CD1c-positive myeloid dendritic cell (primary cell): Measurements from ENCODE around the gene ADGRL1.
"Not testable (repeated sequence)": the region's sequence is repeated elsewhere in the genome, so short reads cannot be mapped to it uniquely, and the experiment has no call there.

Source experiments
- DNase-seq: peaks from one replicate; pipeline ENCODE4 v3.0.0-alpha.2; 2016; ENCODE audit errors: extremely low spot score

ADGRL1 gene

DNA sequence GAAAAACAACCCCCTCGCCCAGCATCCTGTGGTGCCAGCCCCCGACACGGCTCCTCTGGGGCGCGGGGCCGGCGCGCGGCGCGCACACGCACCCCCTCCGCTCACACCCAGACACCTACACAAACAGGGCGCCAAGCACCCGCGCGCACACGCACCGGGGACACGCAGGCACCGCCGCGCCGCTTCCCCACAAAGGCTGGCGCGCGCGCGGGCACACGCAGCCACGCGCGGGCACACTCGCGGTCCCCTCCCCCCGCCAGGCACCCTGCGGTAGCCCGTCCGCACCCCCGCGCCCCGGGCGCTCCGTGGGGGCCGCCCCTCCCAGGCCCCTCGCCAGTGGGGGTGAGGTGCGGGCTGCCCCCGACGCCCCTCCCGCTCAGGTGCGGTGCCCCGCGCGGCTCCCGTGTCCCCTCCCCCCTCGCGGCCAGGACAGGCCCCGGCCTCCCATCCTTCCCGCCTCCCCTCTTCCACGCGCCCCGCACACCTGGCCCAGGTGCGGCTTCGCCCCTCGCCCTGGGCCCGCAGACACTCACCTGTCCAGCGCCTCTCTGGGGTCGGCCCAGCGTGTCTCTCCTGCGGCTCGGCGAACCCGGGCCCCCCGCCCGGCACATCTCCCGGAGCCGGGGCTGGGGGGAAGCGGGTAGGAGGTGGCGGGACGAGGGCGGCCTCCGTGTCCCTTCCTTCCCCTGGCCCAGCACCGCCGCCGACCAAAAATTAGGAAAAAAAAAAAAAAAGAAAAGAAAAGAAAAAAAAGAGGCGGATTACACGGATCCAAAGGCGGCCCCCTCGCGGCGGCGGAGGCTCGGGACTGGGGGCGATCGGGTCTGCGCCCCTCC lies at the start of gene ADGRL1:
Gene ADGRL1 (minus strand): TSS at position 718 of the 836 bp plus-strand sequence. CDS start 22,567 bp downstream, outside the sequence.
- DNase-seq = peak; percentile 21

DNA sequence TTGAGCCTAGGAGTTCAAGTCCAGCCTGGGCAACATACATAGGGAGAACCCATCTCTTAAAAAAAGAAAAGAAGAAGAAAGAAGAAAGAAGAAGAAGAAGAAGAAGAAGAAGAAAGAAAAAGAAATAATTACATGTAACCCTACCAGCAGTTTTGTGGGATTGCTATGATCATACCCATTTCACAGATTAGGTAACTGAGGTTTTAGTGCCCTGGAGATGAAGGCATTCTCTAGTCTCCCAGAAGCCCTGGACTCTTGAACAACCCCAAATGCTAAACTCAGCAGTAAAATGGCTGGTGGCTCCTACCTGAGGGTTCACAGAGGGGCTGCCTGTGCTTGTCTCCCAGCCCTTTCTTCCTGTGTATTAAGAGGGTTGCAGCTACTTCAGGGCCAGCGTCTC lies 49.3 kb upstream of the ADGRL1 start:
- not testable (repeated sequence) for DNase-seq

DNA sequence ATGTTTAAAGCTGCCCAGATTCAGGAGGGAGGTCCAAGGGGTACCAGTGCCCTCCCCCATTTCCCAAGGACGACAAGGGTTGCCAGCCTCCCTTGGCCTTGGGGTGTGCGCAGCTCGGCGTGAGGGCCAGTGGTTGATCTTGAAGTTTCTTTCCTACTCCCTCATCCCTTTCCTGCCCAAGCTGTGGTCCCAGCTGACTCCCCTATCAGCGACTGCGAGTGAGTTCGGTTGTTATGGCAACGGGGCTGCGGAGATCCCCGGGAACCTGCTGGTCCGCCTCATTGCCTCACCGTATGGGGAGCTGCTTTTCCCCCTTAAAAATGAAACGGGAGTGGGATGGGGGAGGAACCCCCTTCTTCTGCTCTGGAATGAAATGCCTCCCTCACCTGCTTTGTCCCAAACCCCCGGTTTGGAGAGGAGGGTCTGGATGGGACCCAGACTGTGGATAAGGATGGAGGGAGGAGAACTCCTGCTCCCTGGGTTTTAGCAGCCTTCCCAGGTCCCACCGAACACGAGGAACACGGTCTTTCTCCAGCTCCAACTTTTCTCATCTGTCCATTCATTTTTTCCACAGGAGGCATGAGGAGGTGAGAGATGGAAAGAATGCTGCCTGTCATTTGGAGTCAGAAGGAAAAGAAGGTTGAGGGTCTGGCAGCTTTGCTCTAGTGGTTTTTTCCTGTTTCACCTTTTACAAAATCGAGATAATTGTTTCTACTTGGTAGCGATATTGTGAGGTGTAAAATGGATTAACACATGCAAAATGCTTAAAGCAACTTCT lies 48.0 kb upstream of the ADGRL1 start:
- not testable (repeated sequence) for DNase-seq

DNA sequence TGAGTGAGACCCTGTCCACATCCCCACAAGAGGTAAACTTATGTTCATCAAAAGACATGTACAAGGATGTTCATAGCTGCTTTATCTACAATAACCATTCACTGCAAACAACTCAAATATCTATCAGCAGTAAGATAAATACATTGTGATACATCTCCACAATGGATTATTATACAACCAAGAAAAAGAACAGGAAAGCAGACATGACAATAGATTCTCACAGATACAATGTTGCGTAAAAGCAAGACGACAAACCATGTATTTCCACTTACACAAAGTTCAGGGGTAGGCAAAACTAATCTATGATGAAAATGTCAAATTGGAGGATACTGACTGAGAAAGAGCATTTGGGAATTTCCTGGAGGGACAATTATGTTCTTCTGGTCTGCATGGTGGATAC lies 46.2 kb upstream of the ADGRL1 start:
- not testable (repeated sequence) for DNase-seq

DNA sequence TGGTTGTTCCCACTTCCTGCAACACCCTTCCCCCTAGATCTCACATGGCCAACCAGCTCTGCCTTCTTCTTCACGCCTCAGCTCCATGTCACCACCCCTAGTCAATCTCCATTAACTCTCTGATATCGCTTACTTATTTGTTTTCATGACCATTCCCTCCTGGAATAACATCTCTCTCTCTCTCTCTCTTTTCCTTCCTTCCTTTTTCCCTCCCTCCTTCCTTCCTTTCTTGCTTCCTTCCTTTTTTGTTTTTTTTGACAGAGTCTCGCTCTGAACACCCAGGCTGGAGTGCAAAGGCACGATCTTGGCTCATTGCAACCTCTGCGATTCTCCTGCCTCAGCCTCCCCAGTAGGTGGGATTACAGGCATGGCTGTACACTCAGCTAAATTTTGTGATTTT lies 44.9 kb upstream of the ADGRL1 start:
- no peak for DNase-seq

DNA sequence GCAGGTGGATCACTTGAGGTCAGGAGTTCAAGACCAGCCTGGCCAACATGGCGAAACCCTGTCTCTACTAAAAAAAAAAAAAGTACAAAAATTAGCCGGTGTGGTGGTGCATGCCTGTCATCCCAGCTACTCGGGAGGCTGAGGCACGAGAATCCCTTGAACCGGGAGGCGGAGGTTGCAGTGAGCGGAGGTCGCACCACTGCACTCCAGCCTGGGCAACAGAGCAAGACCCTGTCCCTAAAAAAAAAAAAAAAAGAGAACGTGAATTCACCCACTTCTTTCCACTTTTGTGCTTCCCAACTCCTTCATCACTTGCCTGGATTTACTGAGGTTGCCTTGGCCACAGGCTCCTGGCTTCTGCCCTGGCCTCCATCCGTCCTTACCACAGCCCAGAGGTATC lies 44.3 kb upstream of the ADGRL1 start:
- DNase-seq = not testable (repeated sequence)

DNA sequence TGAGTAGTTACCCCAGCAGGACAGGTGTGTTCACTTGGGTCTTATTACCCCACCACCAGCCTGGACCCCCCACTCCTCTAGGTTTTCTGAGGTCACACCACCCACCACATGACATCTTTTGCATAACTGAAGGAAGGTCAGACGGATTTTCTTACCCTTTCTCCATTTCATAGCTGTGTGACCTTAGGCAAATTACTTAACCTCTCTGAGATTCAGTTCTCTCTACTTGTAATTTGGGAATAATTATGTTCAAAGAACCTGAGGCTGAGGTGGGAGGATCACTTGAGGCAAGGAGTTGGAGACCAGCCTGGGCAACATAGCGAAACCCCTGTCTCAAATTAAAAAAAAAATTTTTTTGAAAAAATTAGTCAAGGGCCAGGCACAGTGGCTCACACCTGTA lies 43.9 kb upstream of the ADGRL1 start:
- not testable (repeated sequence) for DNase-seq

DNA sequence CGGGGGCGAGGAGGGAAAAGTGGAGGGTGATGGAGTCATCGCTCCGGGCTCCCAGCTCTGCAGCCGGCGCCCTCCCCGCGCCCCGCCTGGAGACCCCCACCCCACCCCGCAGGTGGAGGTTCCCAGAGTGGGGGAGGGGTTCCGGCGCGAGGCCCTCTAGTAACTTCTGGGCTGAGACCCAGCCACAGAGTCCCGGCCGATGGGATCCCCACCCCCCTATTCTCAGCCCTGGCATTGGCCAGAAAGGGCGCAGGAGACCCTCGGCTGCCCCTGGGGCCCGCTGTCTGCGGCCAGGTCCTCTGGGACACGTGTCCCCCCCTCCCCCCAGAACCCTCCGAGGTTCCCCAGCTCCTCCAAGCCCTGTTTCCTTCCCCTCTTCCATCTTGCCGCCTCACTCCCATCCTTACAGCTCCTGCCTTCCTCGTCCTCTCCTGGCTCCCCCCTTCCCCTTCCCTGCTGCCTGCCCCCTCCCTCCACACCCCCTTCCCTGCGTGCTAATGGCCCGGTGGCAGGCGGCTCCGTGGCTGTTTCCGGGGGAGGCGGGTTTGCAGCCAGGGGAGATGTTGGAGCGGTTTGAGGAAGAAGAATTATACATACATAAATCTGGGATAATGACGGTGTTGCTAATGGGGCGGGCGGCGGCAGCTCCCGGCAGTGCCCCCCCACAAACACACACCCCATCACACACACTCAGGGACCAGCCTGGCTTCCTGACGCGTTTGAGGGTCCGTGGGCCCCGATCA lies 43.2 kb upstream of the ADGRL1 start:
- DNase-seq = peak; percentile 36

DNA sequence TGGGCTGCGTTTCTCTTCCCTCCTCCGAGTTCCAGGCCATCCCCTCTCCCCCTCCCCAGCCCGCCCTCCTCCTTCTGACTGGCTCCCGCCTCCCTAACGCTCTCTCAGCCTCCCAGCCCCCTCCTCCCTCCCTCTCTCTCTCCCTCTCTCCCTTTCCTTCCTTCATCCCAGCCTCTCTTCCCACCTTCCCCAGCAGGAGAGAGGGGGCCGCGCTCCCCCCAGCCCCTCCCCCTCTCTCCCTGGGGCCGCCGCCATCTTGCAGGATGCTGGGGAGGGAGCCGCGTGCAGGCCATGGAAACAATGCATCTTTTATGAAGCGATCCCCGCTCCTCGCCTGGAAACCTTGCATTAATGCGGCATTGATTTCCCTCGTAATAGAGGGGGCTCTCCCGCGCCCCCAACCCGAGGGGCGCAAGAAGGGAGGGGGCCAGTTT lies 42.6 kb upstream of the ADGRL1 start:
- no peak for DNase-seq

DNA sequence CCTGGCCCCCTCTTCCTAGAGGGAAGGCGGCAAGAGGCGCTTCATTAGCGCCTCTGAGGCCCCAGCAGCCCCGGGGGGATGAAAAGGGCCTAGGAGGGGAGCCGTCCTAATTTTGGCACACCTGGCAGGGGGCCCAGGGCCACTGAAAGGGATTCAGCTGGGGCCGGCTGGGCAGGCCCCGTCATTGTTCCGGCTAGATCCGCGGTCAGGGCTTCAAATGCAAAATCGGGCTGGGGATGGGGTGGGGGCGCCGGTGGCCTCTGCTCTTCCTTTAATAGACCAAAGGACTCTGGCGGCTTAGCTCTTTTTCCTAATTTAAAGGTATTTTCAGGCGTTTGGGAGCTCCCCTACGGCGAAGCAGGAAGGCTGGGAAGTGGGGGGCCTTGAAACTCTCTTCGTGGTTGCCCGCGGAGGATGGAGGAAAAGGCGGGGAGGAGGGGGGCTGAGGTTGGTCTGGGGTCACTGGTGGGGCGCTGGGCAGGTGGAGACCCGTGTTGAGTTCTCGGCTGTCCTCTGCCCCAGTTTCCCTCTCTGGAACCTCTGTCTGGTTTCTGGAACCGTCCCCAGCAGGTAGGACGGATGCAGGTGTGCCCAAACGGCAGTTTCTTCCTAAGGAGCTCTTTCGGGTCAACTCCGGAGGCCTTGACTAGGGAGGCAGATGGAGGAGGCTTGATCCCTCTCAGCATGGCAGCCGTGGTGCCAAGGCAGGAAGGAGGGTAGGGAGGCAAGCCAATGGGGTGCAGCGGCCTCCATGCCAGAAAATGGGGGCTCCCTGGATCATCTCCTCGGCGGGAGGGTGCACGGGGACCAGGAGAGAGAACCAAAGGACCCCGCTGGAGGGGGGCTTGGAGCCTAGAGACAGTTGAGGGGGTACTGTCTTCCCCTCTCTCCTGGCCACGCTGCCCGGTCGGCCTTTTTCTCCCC lies 41.8 kb upstream of the ADGRL1 start:
- not testable (repeated sequence) for DNase-seq

DNA sequence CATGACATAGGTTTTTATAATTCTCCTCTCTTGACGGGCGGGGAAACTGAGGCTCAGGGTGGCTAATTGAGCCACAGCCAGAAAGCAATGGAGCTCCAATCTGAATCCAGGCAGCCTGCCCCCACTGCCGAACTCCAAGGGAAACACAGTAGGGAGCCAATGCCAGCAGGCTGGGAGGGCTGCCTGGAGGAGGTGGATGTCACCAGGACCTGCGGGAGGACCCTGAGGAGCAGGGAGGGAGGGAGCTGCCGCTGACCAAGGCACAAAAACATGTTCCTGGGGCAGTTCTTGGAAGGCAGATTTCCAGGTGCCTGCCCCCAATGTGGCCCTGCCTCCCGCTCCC lies 41.2 kb upstream of the ADGRL1 start:
- not testable (repeated sequence) for DNase-seq

DNA sequence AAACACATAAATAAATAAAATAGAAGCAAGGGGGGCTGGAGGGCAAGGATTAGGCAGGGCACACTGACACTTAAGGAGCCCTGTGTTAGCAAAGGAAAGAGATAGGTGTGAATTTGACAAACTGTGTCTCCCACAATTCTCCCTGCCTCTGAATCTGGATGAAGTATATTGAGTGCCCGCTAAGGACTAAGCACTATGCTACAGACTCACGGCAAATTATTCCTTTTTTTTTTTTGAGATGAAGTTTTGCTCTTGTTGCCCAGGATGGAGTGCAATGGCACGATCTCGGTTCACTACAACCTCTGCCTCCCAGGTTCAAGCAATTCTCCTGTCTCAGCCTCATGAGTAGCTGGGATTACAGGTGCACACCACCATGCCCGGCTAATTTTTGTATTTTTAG lies 38.4 kb upstream of the ADGRL1 start:
- DNase-seq = not testable (repeated sequence)

DNA sequence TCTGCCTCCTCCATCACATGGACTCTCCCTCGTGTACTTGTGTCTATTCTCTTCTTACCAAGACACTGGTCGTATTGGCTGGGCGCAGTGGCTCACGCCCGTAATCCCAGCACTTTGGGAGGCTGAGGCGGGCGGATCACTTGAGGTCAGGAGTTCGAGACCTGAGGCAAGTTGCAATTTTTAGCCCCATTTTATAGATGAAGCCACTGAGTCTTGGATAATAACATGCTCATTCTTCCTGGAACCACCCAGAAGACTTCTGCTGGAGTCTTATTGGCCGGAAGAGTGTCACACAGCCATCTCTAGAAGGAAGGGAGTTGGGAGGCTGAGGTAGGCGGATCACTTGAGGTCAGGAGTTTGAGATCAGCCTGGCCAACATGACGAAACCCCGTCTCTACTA lies 37.7 kb upstream of the ADGRL1 start:
- not testable (repeated sequence) for DNase-seq

DNA sequence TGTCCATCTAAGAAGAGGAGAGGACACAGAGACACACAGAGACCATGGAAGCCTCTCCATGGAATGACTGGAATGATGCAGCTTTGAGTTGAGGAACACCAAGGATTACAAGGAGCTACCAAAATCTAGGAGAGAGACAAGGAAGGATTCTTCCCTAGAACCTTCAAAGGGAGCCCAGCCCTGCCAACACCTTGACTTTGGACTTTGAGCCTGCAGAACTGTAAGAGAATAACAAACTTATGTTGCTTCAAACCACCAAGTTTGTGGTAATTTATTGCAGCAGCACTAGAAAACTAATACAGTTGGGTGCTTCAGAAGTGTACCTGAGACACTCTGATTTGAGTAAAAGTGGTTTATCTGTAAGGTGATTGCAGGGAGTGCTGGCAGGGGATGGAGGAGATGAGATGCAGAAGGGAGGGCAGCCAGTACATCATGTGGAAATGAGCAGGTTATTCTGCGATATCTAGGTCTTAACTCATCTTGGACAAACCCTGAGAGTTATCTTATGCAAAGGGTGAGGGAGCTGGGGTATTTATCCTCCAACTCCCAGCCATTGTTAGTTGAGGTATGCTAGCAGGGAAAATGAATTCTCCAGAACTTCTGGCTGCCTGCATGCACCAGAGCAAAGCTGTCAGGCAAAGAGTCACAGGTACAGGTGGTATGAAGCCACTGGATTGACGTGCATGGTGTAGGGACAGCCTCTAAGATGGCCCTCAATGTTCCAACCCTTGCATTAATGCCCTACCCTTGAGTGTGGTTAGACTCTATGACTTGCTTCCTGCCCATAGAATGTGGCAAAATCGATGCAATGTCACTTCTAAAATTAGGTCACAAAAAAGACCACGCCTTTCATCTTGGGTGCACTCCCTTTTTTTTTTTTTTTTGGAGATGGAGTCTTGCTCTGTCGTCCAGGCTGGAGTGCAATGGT lies 31.3 kb upstream of the ADGRL1 start:
- no peak for DNase-seq

DNA sequence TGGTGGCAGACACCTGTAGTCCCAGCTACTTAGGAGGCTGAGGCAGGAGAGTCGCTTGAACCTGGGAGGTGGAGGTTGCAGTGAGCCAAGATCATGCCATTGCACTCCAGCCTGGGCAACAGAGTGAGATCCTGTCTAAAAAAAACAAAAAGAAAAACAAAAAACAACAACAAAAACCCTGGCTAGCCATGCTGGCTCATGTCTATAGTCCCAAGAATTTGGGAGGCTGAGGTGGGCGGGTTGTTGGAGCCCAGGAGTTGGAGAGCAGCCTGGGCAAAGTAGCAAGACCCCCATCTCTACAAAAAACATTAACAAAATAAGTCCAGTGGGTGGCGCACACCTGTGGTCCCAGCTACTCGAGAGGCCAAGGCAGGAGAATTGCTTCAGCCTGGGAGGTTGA lies 27.0 kb upstream of the ADGRL1 start:
- not testable (repeated sequence) for DNase-seq

DNA sequence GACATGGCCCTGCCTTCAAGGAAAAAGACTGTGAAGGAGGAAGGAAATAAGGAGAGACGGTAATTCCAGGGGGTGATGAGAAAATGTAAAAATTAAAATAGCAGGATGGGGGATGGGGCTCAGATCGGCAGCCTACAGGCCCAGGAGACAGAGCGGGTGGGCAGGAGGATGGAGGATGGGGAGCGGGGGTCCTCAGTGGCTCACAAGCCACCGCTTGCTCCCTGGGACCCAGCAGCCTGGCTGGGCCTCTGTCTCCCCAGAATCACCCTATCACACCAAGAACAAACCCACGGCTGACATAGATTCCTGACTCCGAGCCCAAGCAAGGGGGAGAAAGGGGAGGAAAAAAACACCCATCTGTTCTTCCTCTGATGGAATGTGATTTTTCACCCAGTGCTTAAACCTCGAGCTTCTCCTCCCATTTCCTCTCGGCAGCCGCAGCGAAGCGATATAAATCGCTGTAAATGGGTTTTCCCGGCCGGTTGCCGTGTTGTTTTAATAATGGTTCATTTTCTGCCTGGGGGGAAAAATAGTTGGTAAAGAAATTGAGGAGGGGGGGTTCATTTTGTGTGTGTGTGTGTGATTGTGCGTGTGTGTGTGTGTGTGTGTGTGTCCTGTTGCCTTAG lies 22.6 kb upstream of the ADGRL1 start:
- DNase-seq = not testable (repeated sequence)

DNA sequence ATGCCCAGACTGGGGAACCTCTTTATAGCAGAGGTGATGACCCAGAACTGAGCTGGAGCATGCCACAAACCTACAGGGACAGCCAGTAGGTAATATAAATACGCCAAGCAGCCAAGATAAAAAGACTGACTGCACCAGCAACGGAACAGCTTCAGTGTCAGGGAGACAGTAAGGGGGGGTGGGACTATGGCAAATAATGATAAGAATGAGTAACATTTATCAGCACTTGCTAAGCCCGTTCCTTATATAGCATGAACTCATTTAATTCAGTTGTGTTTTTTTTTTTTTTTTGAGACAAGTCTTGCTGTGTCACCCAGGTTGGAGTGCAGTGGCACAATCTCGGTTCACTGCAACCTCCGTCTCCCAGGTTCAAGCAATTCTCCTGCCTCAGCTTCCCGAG lies 20.5 kb upstream of the ADGRL1 start:
- not testable (repeated sequence) for DNase-seq

DNA sequence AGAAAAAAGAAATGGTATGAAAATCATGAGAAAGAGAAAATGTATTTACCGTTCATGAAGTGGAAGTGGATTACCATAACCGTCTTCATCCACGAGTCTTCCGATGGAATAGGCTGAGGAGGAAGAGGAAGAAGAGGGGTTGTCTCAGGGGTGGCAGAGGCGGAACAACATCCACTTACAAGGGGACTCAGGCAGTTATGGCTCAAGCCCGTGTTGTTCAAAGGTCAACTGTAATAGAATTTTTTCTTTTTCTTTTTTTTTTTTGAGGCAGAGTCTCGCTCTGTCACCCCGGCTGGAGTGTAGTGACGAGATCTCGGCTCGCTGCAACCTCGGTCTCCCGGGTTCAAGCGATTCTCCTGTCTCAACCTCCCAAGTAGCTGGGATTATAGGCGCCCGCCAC lies 16.9 kb upstream of the ADGRL1 start:
- no peak for DNase-seq

DNA sequence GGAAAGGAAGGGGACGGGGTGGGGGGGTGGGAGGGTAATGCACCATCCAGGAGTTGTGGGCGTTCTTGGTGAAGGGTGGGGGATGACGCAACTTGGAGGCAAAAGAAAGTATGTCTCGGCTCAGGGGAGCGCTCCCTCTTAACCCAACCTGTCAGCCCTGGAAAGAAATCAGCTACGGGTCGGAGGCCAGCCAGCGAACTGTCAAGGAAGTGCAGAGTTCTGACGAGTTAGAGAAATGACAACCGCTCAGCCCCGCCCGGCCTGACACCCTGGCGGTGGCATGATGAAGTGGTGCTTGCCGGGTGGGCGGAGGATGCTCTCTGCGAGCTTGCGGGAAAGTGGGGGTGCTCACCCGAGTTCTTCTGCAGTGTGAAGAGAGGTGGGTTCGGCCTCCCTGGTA lies 15.4 kb upstream of the ADGRL1 start:
- DNase-seq = peak; percentile 79
